ENCODE measurements around the gene SYNGR3. TPM values are rescaled to one million over a fixed set of nuclear protein-coding genes. Genes with fewer than 3 reads are reported as not detected.
A peak's percentile ranks its signal among the peaks of the same experiment; 100 is the strongest.

The SYNGR3 gene
- total and polyA plus RNA-seq, 11 donors, result 0.19 to 2.7 (median 0.86) TPM

DNA sequence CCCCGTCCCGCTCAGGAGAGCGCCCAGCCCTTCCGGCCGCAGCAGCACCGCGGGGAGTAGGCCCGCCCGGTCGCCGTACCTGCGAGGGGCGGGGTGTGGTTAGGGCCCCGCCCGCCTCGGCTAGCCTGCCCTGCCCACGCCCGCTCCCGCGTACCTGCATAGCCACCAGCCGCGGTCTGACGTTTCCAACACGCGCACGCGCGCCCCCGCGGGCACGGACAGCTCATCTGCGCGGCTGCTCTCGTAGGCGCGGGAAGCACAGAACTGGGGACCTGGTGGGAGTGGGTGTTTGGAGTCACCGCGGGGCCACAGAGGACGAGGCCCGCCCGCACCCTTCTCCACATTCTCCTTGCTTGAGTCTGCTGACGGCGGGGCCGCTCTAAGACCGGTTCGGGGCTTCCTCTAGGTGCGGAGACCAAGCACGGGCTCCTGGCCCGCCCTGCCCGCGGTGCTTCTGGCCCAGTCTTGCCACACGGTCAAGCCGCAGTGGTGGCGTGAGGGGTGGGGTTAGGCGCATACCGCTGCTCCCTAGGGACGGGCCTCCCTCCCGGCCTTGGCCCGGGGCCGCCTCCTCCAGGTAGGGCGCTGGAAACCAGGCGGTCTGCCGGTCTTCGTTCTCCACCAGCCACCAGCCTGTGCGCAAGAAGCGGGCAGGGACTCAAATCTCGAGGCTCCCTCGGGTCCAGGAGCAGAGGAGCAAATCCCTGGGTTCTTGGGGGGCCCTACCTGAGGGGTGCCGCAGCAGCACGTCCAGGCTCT is 10.3 kb upstream of the SYNGR3 start:
- intact Hi-C loops (cut with DNase I), result no loop called here
- Histone ChIP-seq H3K27me3 (peaks cover 7 to 83% (median 36%) of the 10 kb centered on the region in 9 donors), H3K4me3 (no peak overlapping the region), H3K36me3 (peaks cover 4 to 44% (median 39%) of the 10 kb centered on the region in 9 donors), H3K27ac (no peak overlapping the region), H3K9me3 (no peaks in the 10 kb centered on the region), H3K4me1 (peaks cover 0 to 32% (median 11%) of the 10 kb centered on the region in 12 donors)
- WGBS, 4 donors, result 15 to 27% (median 19%) methylated on average over 20 to 70 of the region's 70 CpGs
- no peak for TF ChIP-seq POLR2A (IDR thresholded peaks at IDR 0.05)
- TF ChIP-seq, protein P1, sequence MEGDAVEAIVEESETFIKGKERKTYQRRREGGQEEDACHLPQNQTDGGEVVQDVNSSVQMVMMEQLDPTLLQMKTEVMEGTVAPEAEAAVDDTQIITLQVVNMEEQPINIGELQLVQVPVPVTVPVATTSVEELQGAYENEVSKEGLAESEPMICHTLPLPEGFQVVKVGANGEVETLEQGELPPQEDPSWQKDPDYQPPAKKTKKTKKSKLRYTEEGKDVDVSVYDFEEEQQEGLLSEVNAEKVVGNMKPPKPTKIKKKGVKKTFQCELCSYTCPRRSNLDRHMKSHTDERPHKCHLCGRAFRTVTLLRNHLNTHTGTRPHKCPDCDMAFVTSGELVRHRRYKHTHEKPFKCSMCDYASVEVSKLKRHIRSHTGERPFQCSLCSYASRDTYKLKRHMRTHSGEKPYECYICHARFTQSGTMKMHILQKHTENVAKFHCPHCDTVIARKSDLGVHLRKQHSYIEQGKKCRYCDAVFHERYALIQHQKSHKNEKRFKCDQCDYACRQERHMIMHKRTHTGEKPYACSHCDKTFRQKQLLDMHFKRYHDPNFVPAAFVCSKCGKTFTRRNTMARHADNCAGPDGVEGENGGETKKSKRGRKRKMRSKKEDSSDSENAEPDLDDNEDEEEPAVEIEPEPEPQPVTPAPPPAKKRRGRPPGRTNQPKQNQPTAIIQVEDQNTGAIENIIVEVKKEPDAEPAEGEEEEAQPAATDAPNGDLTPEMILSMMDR (IDR thresholded peaks at IDR 0.05), result no peak
- DNase-seq, result no peak
- ATAC-seq, result no peak

DNA sequence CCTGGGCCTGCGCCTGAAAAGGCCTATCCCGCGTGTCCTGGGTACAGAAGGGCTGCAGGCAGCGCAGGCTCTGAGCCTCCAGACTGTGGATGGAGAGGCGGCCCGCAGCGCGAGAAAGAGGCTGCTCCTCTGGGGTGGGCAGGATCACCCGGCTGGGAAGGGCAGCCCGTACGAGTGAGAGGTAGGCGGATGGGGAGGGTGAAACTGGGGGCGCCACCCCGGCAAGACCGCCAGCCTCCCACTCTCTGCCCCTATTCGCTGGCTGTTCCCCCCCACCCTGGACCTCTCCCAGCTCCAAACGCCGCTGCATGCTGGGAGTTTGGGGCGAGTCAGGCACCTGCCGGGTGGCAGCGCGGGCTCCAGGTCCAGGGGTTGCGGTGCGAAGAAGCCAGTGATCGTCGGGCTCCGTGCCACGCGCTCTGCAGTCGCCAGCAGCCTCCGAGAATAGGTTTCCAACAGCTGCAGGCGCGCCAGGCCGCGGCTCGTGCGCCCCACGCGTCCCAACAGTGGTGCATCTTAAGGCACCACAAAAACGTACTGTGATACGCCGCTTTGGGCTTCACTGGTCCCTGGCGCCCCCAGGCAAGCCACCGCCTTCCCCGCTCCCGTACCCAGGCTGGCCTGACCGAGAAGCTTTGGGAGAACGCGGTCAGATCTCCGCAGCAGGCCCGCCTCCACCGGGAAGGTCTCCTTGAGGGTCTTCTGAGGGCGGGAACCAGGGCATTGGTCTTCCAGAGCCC is 9.6 kb upstream of the SYNGR3 start:
- H3K27ac ChIP-seq, result no peak overlapping the region
- ATAC-seq (no peak), DNase-seq (peak in 1 of 5 donors; percentile 63)
- peaks cover 3 to 39% (median 17%) of the 10 kb centered on the region in 12 donors for H3K4me1 ChIP-seq
- no peaks in the 10 kb centered on the region for H3K9me3 ChIP-seq
- no peak overlapping the region for H3K4me3 ChIP-seq
- 3 to 7% (median 4%) methylated on average over 17 to 53 of the region's 53 CpGs for WGBS, 4 donors
- peaks cover 7 to 76% (median 36%) of the 10 kb centered on the region in 9 donors for H3K27me3 ChIP-seq
- no peak for TF ChIP-seq POLR2A (IDR thresholded peaks at IDR 0.05)
- TF ChIP-seq, protein P1 (IDR thresholded peaks at IDR 0.05), result no peak
- peaks cover 4 to 39% (median 32%) of the 10 kb centered on the region in 9 donors for H3K36me3 ChIP-seq
- intact Hi-C loops (cut with DNase I), result no loop called here

DNA sequence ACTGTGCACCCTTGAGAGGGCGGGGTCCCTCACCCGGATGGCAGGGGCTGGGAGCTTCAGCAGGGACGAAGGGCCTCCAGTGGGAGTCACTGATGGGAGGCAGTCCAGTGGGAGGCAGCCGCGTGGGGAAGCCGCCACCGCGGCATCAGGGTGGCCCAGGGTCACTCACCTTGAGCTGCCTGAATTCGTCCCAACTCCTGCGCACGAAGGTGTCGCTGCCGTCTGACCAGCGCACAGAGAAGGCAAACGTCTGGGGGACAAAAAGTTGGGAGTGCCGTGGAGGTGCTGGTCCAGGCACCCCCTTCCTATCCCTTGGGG is 9.0 kb upstream of the SYNGR3 start:
- TF ChIP-seq, protein P1 (IDR thresholded peaks at IDR 0.05), result no peak
- TF ChIP-seq POLR2A (IDR thresholded peaks at IDR 0.05), result no peak

DNA sequence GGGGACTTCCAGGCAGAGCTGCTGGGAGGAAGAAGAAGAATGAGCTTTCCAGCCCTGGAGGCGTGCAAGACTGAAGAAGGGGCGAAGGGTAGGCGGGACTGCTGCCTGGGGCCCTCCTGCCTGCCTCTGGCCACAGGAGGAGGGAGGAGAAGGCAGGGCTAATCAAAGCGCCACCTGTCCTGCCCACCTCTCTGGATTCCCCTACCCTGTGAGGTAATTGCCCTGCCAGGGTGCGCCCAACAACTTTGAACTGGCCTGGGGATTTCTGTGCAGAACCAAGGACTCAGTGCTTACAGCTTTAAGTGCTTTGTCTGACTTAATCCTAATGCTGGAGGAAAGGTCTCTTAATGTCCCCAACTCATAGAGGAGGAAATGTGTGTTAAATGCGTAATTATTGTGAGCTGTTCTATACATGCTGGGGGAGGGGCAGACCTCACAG is 8.4 kb upstream of the SYNGR3 start, which contains the start of gene NOXO1:
Gene NOXO1, minus strand, starts transcription at position 72 of the 439 bp plus-strand sequence. CDS start 290 bp downstream, outside the sequence.
- Histone ChIP-seq H3K9me3 (no peaks in the 10 kb centered on the region), H3K4me1 (peaks cover 3 to 43% (median 20%) of the 10 kb centered on the region in 12 donors), H3K27ac (no peak within 1 kb of the TSS), H3K27me3 (peaks cover 7 to 63% (median 36%) of the 10 kb centered on the region in 9 donors), H3K36me3 (peaks cover 4 to 39% (median 30%) of the 10 kb centered on the region in 9 donors), H3K4me3 (no peak within 1 kb of the TSS)
- WGBS, 4 donors, result 38 to 51% (median 40%) methylated on average over 4 to 6 of the region's 6 CpGs
- DNase-seq (no peak), ATAC-seq (no peak)
- TF ChIP-seq, protein P1 (IDR thresholded peaks at IDR 0.05), result no peak
- TF ChIP-seq POLR2A (IDR thresholded peaks at IDR 0.05), result no peak
- intact Hi-C loops (cut with DNase I), result no loop called here

More for the DNA sequence above, 9.0 kb upstream of the SYNGR3 start:
- peaks cover 3 to 43% (median 20%) of the 10 kb centered on the region in 12 donors for H3K4me1 ChIP-seq
- H3K27ac ChIP-seq, result no peak overlapping the region
- WGBS, 4 donors, result 23 to 28% (median 23%) methylated on average over 15 to 16 of the region's 16 CpGs
- no peak for DNase-seq
- H3K4me3 ChIP-seq, result no peak overlapping the region
- no peak for ATAC-seq
- peaks cover 7 to 70% (median 36%) of the 10 kb centered on the region in 9 donors for H3K27me3 ChIP-seq
- intact Hi-C loops (cut with DNase I), result no loop called here
- peaks cover 4 to 39% (median 30%) of the 10 kb centered on the region in 9 donors for H3K36me3 ChIP-seq
- H3K9me3 ChIP-seq, result no peaks in the 10 kb centered on the region
